Medulla oblongata (tissue), 1 donor: ENCODE data around the gene AGAP3.

ENCODE experiments used
- DNase-seq: peaks from one replicate; pipeline ENCODE4 v3.0.0-alpha.2; 2015; ENCODE audit errors: extremely low spot score

Gene AGAP3

GRCh38 chr7:151123158-151123821 is 37.0 kb downstream of the AGAP3 start:
- no peak for DNase-seq

- peak; percentile 89 for DNase-seq
Measured at GRCh38 chr7:151123822-151124464, 37.7 kb downstream of the AGAP3 start.

GRCh38 chr7:151124481-151124880 is 38.2 kb downstream of the AGAP3 start:
- DNase-seq = no peak

GRCh38 chr7:151124899-151125399 is 38.7 kb downstream of the AGAP3 start:
- DNase-seq = no peak

GRCh38 chr7:151125470-151125845 is 39.2 kb downstream of the AGAP3 start:
- DNase-seq = no peak

GRCh38 chr7:151125846-151126481 is 39.7 kb downstream of the AGAP3 start:
- no peak for DNase-seq

- DNase-seq = no peak
Measured at GRCh38 chr7:151126491-151127137, 40.3 kb downstream of the AGAP3 start.

- DNase-seq = no peak
Measured at GRCh38 chr7:151128144-151128543, 41.9 kb downstream of the AGAP3 start.

- DNase-seq = no peak
Measured at GRCh38 chr7:151128716-151129115, 42.4 kb downstream of the AGAP3 start.

- DNase-seq = no peak
Measured at GRCh38 chr7:151129117-151129959, 43.1 kb downstream of the AGAP3 start.

GRCh38 chr7:151129960-151130591 is 43.8 kb downstream of the AGAP3 start:
- DNase-seq = peak; percentile 55

- DNase-seq = no peak
Measured at GRCh38 chr7:151130741-151131157, 44.5 kb downstream of the AGAP3 start.

- no peak for DNase-seq
Measured at GRCh38 chr7:151131224-151131591, 44.9 kb downstream of the AGAP3 start.

- peak; percentile 85 for DNase-seq
Measured at GRCh38 chr7:151131592-151132293, 45.5 kb downstream of the AGAP3 start.

- no peak for DNase-seq
Measured at GRCh38 chr7:151132461-151133205, 46.4 kb downstream of the AGAP3 start.

GRCh38 chr7:151133266-151133985 is 47.2 kb downstream of the AGAP3 start:
- no peak for DNase-seq

GRCh38 chr7:151133986-151134742 is 47.9 kb downstream of the AGAP3 start:
- no peak for DNase-seq
